ENCODE data around the gene PPP2CA. TPM values are rescaled to one million over a fixed set of nuclear protein-coding genes. Genes with fewer than 3 reads are reported as not detected.

PPP2CA gene
- total RNA-seq, result 189 and 203 TPM in 2 replicates

GRCh38 chr5:134225780-134226440 lies at the start of gene PPP2CA:
Gene PPP2CA, minus strand, starts transcription at chr5:134226073. Its CDS starts 212 bp downstream, at chr5:134225861.

GRCh38 chr5:134176511-134177368 lies 49.1 kb downstream of the PPP2CA start, which contains the start of gene SKP1:
Gene SKP1, minus strand, starts transcription at chr5:134176950. Its CDS starts 2,928 bp downstream, at chr5:134174022.

Other genes starting within 250 kb of the PPP2CA start
- 274 and 275 TPM in 2 replicates for gene VDAC1, start 221.1 kb downstream of the PPP2CA start, total RNA-seq
- gene TCF7, start 111.4 kb downstream of the PPP2CA start, total RNA-seq, result 0.20 and 0.64 TPM in 2 replicates
- gene SKP1, start 49.1 kb downstream of the PPP2CA start, total RNA-seq, result 293 and 312 TPM in 2 replicates
- 0.40 TPM in 1 of 2 replicates, not detected in the other for gene CDKL3, start 141.1 kb upstream of the PPP2CA start, total RNA-seq
- 33.5 and 37.2 TPM in 2 replicates for gene UBE2B, start 145.5 kb upstream of the PPP2CA start, total RNA-seq
- gene CDKN2AIPNL, start 185.8 kb upstream of the PPP2CA start, total RNA-seq, result 38.6 and 47.3 TPM in 2 replicates